GM19351 (cell line): ENCODE results near the gene SYNE1.
"Not testable (repeated sequence)": the region's sequence is repeated elsewhere in the genome, so short reads cannot be mapped to it uniquely, and the experiment has no call there.

ENCODE experiments used
- ATAC-seq: cut with Tn5 transposase; IDR thresholded peaks from one replicate; pipeline ENCODE4 v1.9.1; 2021; ENCODE audit warnings: mild to moderate bottlenecking, moderate library complexity; ENCODE audit not compliant: unreplicated experiment

SYNE1 gene

GRCh38 chr6:152151920-152152319 lies 485.2 kb downstream of the SYNE1 start:
- ATAC-seq, result no peak

- ATAC-seq, result no peak
These were observed 487.0 kb downstream of the SYNE1 start for GRCh38 chr6:152150196-152150595.

DNA sequence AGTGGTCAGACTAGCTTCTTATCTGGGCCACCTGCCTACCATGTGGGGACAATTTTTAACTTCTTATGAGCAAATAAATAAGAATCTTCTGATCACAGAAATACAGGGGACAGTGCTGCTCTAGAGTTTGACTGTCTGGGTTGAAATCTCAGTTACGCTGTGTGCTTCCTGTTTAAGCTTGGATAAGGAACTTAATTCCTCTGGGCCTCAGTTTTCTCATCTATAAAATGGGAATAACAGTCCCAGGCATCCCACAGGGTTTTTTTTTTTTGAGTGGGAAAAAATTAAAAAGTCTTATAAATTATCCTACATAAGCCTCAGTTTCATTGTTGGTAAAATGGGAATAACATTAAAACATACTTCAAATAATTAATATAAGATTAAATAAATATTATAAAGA lies 488.8 kb downstream of the SYNE1 start:
- no peak for ATAC-seq

DNA sequence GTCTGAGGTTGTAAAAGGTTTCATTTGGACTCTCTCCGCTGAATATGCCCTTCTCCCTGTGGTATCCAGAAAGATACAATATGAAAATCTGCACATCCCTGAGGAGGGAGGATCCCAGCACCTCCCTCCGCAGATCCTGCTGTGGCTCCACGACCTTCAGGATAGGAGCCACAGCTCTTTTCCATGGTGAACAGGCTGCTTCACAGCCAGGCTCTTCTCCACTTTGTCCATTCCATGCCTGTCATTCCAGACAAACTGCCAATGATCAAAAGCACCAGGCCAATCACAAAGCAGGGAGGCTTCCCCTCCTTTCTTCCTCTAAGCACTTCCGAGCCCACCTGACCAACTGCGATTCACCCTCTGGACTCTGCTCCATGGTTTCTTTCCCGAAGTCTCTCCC lies 489.9 kb downstream of the SYNE1 start:
- ATAC-seq, result no peak

DNA sequence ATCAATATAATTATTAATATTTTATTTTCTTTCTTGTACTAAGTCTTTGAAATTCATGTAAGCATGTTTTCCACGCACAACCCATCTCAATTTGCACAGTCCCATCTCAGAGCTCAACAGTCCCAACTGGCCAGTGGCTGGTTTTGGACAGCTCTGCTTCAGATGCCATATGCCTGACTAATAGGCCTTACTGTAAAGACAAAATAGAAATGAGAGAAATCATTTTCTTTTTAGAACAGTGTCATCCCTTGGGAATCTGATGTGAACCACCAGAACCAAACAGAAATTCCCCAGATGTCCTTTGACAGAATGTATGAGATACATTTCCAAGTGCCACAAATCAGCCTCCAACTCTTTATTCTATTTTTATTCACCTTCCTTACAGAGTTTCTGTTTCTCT lies 490.8 kb downstream of the SYNE1 start:
- ATAC-seq, result no peak

DNA sequence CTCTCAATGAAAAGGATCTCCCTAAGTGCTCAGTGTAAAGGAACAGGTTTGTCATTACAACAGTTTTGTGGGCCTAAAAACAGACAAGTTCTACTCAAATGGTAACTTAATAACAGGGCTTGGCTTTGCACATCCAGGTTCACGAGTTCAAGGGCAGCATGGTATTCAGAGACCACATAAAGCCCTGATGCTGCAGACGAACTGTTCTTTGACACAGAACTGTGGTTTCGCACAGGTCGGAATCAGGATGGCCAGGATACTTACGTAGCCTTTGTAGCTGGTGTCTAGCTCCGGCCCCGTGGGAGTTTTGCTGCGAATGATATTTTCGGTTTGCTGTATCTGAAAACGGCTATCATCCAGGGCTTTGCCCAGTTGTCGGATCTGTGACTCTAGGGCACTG lies 493.8 kb downstream of the SYNE1 start:
- ATAC-seq, result no peak

DNA sequence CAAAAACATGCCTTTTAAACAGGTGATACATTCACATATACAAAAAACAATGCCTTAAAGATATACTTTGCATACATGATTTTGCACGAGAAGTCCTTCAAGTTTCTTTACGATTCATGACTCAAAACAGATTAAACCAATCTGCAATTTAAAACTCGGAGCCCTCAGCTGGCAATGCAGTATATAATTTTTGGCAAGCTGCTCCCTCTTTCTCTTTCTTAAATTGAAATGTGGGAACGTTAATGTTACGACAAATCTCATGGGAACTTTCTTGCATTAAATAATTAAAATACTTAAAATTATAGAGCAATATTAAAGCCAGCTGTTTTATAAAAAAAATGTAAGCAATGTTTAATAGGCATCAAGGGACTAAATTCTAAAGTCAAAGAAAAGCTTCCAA lies 495.1 kb downstream of the SYNE1 start:
- no peak for ATAC-seq

DNA sequence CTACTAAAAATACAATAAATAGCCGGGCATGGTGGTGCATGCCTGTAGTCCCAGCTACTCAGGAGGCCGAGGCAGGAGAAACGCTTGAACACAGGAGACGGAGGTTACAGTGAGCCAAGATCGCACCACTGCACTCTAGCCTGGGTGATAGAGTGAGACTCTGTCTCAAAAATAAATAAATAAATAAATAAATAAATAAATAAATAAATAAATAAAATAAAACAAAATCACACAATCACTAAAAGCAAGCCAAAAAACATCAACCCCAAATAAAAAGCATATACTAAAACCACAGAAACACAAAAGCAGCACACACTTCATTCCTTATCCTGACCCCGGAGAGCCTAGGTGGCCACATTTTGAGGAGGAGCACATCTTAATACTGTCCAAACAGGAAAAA lies 498.8 kb downstream of the SYNE1 start:
- ATAC-seq, result not testable (repeated sequence)

GRCh38 chr6:152136449-152136825 lies 500.7 kb downstream of the SYNE1 start:
- no peak for ATAC-seq

GRCh38 chr6:152135755-152136448 lies 501.3 kb downstream of the SYNE1 start:
- ATAC-seq, result no peak

GRCh38 chr6:152130441-152130840 lies 506.7 kb downstream of the SYNE1 start:
- no peak for ATAC-seq

GRCh38 chr6:152129691-152130151 lies 507.4 kb downstream of the SYNE1 start:
- ATAC-seq, result no peak

DNA sequence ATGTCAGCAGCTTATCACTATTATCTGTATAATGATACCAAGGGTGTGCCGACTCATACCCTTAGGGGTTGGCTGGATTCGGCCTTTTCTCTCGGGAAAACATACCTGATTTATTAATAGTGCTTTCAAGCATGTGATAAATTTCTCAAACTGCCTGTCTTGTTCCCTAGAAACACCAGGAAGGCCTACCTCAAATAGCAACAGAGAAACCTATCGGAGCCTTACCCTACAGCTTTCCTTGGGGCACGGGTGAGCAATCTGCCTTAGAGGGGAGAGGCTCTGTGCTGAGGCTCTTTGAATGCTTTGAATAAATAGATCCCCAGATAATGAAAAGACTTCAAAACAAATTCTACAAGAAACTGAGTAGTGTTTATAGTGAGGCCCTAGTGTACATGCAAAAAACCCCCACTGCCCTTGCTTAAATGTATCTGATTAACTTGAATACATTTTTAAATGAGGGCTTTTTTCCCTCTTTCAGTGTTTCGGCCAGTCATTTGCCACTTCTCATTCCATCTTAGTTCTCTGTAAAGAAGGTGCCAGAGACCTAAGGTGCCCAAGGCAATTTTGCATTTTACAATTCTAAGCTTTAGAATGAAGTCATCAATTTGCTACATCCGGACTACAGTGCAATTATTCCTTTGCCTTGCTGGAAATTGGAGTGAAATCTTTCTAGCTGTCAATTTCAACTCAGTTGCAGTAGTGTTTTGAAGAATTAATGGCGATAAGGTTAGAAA lies 509.6 kb downstream of the SYNE1 start:
- no peak for ATAC-seq

- peak; percentile 90 for ATAC-seq
These were observed 512.6 kb downstream of the SYNE1 start for GRCh38 chr6:152124429-152125074.

- no peak for ATAC-seq
These were observed 514.1 kb downstream of the SYNE1 start for GRCh38 chr6:152123076-152123475.

DNA sequence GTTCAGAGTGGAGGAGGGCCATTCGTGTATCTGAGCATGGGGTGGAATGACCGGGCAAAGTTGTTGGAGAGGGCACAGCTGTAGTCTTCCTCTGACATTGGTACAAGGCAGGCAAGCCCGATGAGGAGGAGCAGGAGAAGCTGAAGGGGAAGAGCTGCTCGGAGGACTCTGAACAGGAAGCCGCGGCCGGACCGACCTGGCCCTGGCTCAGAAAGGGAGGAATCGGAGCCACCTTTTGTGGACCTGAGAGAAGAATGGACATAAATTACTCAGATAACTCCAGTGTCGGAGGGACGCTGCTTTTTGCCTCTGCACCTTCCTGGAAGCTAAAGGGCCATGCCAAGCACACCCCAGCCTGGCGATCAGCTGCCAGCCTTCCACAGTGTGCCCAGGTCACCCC lies 514.7 kb downstream of the SYNE1 start:
- no peak for ATAC-seq

DNA sequence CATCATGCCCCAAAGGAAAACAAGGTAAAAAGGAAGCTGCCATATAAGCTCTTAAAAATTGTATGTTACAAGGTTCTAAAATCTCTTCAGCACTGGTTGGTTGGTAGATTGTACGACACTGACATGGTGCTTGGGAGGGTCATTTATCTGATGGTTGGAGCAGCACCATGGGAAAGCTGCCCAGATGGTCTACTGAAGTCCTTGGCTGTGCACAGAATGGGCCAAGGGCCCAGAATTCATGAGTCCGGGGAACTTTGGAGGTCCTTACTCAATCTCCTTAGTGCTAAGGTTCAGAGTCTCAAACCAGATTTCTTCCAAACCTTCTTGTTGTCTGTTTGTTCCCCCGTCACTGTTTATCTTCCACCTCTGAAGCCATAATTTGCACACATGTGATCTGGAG lies 515.3 kb downstream of the SYNE1 start:
- ATAC-seq, result no peak

DNA sequence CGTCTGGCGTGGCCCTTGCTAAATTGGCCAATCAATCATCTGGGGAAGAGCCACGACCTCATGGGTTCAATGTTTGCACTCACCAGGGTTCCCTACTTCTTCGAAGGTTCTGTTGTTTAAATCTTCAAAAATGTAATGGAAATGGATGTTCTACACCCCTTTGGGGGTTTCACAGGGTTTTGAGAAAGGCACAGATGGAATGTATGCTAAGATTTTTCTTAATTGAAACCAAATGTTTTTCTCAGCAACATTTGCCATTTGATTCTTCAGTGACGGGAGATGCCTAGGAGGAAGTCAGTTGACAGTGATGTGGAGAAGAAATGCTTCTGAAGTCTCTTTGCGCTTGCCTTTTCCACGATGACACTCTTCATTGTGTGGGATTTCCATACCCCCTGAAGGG lies 517.3 kb downstream of the SYNE1 start:
- ATAC-seq, result no peak

GRCh38 chr6:152118678-152119077 lies 518.5 kb downstream of the SYNE1 start:
- no peak for ATAC-seq

DNA sequence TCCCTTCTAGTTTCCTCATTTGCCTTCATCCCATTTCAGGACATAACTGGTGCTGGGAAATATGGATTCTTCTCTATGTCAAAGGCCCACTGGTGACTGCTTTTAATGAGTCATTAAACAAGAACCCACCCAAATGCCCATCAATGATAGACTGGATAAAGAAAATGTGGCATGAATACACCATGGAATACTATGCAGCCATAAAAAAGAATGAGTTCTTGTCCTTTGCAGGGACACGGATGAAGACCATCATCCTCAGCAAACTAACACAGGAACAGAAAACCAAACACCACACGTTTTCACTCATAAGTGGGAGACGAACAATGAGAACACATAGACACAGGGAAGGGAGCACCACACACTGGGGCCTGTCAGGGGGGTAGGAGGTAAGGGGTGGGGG lies 518.9 kb downstream of the SYNE1 start:
- ATAC-seq, result no peak

- ATAC-seq, result peak; percentile 90
These were observed 519.7 kb downstream of the SYNE1 start for GRCh38 chr6:152117156-152118133.
